K562 (cell line): ENCODE results near the gene SLIRP. TPM values are rescaled to one million over a fixed set of nuclear protein-coding genes. Genes with fewer than 3 reads are reported as not detected.

Source experiments
- ATAC-seq: fragments of 200-7000 bp; cut with Tn5 transposase; 3 replicates; pipeline ENCODE4 v1.9.1; 2020; ENCODE audit warnings: moderate library complexity
- BruUV-seq: library from RNA; stranded (reverse); fragments of 400-500 nt; replicated peaks from 2 replicates; lab custom pipeline; 2021; lab: Mats Ljungman, UMichigan
- CTCF ChIA-PET: fragments of 300-600 bp; formaldehyde crosslinking; extraction: SDS; loops from one replicate; lab custom pipeline; 2021; ENCODE audit warnings: low intra/inter-chr PET ratio; lab: Yijun Ruan, JAX
- POLR2A ChIA-PET: fragments of 300-600, 350-650 bp; sonication (Branson Sonifier 250); formaldehyde crosslinking; extraction: SDS; loops from one replicate; lab custom pipeline; 2021; ENCODE audit warnings: antibody characterized with exemption, inconsistent platforms; lab: Yijun Ruan, JAX
- DNase-seq, 4 experiments: peaks; one replicate each; pipeline versions ENCODE4 v3.0.0 to v3.0.0-alpha.2; 2011 to 2018; ENCODE audit warnings: low spot score in 3 of 4, mixed read lengths in 3 of 4; ENCODE audit errors: extremely low read depth in 1 of 4
- FAIRE-seq: peaks from 2 replicates; lab custom pipeline; 2011; peaks lifted over from hg19 to GRCh38; lab: Jason Lieb, UNC
- H2AFZ ChIP-seq: 2 replicates; pipeline ENCODE4 v1.6.0; 2011; ENCODE audit warnings: low read depth, low read length, control low read depth, inconsistent platforms
- H3K27ac ChIP-seq: fragments of 200-600 bp; 3 replicates; pipeline ENCODE4 v1.8.0; 2011; ENCODE audit warnings: low read depth, mild to moderate bottlenecking, control low read depth, inconsistent platforms, low read length, moderate library complexity, mixed read lengths; ENCODE audit errors: extremely low read depth
- H3K27me3 ChIP-seq, 2 experiments: fragments of 300-600 bp in 1 of 2; 2 replicates in 1 of 2; 3 replicates in 1 of 2; pipeline versions ENCODE4 v1.6.0 to v1.8.0; 2011; ENCODE audit warnings: inconsistent platforms in 2 of 2, low read length in 2 of 2, mild to moderate bottlenecking in 1 of 2, mixed read lengths in 1 of 2, moderate library complexity in 1 of 2; ENCODE audit not compliant: control insufficient read depth in 2 of 2, insufficient read depth in 2 of 2
- H3K36me3 ChIP-seq: fragments of 300-600 bp; 3 replicates; pipeline ENCODE4 v1.8.0; 2011; ENCODE audit warnings: mild to moderate bottlenecking, low read length, inconsistent platforms; ENCODE audit not compliant: control insufficient read depth, insufficient read depth
- H3K4me1 ChIP-seq, 2 experiments: fragments of 200-600 bp in 1 of 2; replicated peaks in 1 of 2; 2 replicates in 1 of 2; 3 replicates in 1 of 2; pipeline versions ENCODE4 v1.5.1 to v1.8.0; 2011; ENCODE audit warnings: inconsistent platforms in 2 of 2, low read length in 2 of 2, mild to moderate bottlenecking in 1 of 2, mixed read lengths in 1 of 2, moderate library complexity in 1 of 2; ENCODE audit not compliant: control insufficient read depth in 2 of 2, insufficient read depth in 2 of 2
- H3K4me2 ChIP-seq: 2 replicates; pipeline ENCODE4 v1.6.1; 2011; ENCODE audit warnings: low read length, control low read depth, inconsistent platforms, mixed read lengths; ENCODE audit not compliant: insufficient read depth
- H3K4me3 ChIP-seq: fragments of 200-600 bp; sonication (generic), shearing (Covaris generic); 2 replicates; pipeline ENCODE4 v1.5.1; 2016; ENCODE audit warnings: control low read depth, inconsistent platforms
- H3K79me2 ChIP-seq: fragments of 200-600 bp; 3 replicates; pipeline ENCODE4 v1.8.0; 2011; ENCODE audit warnings: low read length, inconsistent platforms; ENCODE audit not compliant: control insufficient read depth, insufficient read depth
- H3K9ac ChIP-seq, 2 experiments: 2 replicates each; pipeline versions ENCODE4 v1.6.0 to v1.6.1; 2011; ENCODE audit warnings: low read depth in 2 of 2, low read length in 2 of 2, control low read depth in 1 of 2, inconsistent platforms in 1 of 2, mild to moderate bottlenecking in 1 of 2, mixed read lengths in 1 of 2; ENCODE audit not compliant: insufficient read depth in 1 of 2
- H3K9me1 ChIP-seq: one replicate; pipeline ENCODE4 v1.6.0; 2011; ENCODE audit warnings: inconsistent platforms, mild to moderate bottlenecking, low read length, moderate library complexity; ENCODE audit not compliant: control insufficient read depth, insufficient read depth
- H3K9me3 ChIP-seq: replicated peaks from 2 replicates; pipeline ENCODE4 v1.5.1; 2011; ENCODE audit warnings: low read depth, low read length, inconsistent platforms; ENCODE audit not compliant: control insufficient read depth, insufficient read depth
- H4K20me1 ChIP-seq: replicated peaks from 2 replicates; pipeline ENCODE4 v1.6.1; 2011; ENCODE audit warnings: low read length, inconsistent platforms, mixed read lengths; ENCODE audit not compliant: control insufficient read depth, insufficient read depth
- ARID2 ChIP-seq: fragments of 450-650 bp; IDR thresholded peaks from 2 replicates; pipeline ENCODE4 v1.6.1; 2017; ENCODE audit warnings: antibody characterized with exemption, mild to moderate bottlenecking
- ARID3A ChIP-seq: IDR thresholded peaks from 2 replicates; pipeline ENCODE4 v1.6.1; 2012; ENCODE audit warnings: low read depth, low read length, improper control_type of control experiment, borderline replicate concordance
- BRD4 ChIP-seq: fragments of 200-600 bp; sonication (generic); IDR thresholded peaks from 2 replicates; pipeline ENCODE4 v1.6.1; 2017; ENCODE audit warnings: inconsistent platforms
- CEBPB ChIP-seq: fragments of 450-650 bp; IDR thresholded peaks from 2 replicates; pipeline ENCODE4 v1.6.1; 2016; ENCODE audit warnings: missing genetic modification characterization, missing compliant biosample characterization
- CHD1 ChIP-seq: fragments of 200-600 bp; sonication (generic); IDR thresholded peaks from one replicate; pipeline ENCODE4 v1.6.1; 2012; ENCODE audit warnings: mild to moderate bottlenecking, moderate library complexity, low read length, inconsistent platforms
- COPS2 ChIP-seq: fragments of 450-650 bp; conservative IDR thresholded peaks from 2 replicates; pipeline ENCODE4 v1.6.1; 2016; ENCODE audit warnings: mild to moderate bottlenecking, moderate library complexity
- DEAF1 ChIP-seq: fragments of 450-650 bp; formaldehyde crosslinking; IDR thresholded peaks from 2 replicates; pipeline ENCODE4 v1.4.0; 2020; ENCODE audit warnings: mild to moderate bottlenecking, moderate library complexity
- GABPA ChIP-seq: fragments of 200-800 bp; sonication (Bioruptor generic); conservative IDR thresholded peaks from 2 replicates; pipeline ENCODE4 v1.6.1; 2016; ENCODE audit warnings: low read depth, missing genetic modification characterization, missing compliant biosample characterization
- HCFC1 ChIP-seq: IDR thresholded peaks from 2 replicates; pipeline ENCODE4 v1.6.1; 2012; ENCODE audit warnings: low read depth, low read length, improper control_type of control experiment
- HLTF ChIP-seq: fragments of 450-650 bp; IDR thresholded peaks from 2 replicates; pipeline ENCODE4 v1.6.1; 2016
- MEF2A ChIP-seq: IDR thresholded peaks from 2 replicates; pipeline ENCODE4 v1.6.1; 2011; ENCODE audit warnings: low read depth, mild to moderate bottlenecking, low read length, moderate library complexity; ENCODE audit not compliant: control insufficient read depth
- NRF1 ChIP-seq, 2 experiments: fragments of 450-650 bp; IDR thresholded peaks in 1 of 2; conservative IDR thresholded peaks in 1 of 2; 2 replicates each; pipeline ENCODE4 v1.6.1; 2014; ENCODE audit warnings: mild to moderate bottlenecking in 2 of 2
- RAD21 ChIP-seq, 2 experiments: fragments of 250-450 bp in 1 of 2; fragments of 450-650 bp in 1 of 2; sonication (Bioruptor Pico) in 1 of 2; formaldehyde crosslinking in 1 of 2; IDR thresholded peaks in 1 of 2; conservative IDR thresholded peaks in 1 of 2; 2 replicates each; pipeline versions ENCODE4 v1.4.0 to v1.8.0; 2020 to 2022; ENCODE audit warnings: mild to moderate bottlenecking in 2 of 2, moderate library complexity in 1 of 2
- RBM25 ChIP-seq: fragments of 200-400 bp; formaldehyde crosslinking; IDR thresholded peaks from 2 replicates; pipeline ENCODE4 v1.6.1; 2018; ENCODE audit warnings: low read length, low read depth, moderate library complexity; ENCODE audit not compliant: severe bottlenecking
- SREBF1 ChIP-seq: fragments of 150-350 bp; IDR thresholded peaks from 2 replicates; pipeline ENCODE4 v1.6.1; 2014; ENCODE audit warnings: antibody characterized with exemption, low read depth, low read length, borderline replicate concordance
- SRSF1 ChIP-seq: fragments of 200-400 bp; formaldehyde crosslinking; IDR thresholded peaks from 2 replicates; pipeline ENCODE4 v1.6.1; 2017; ENCODE audit warnings: mild to moderate bottlenecking, low read depth, low read length, moderate library complexity
- TFE3 ChIP-seq: fragments of 450-650 bp; formaldehyde crosslinking; IDR thresholded peaks from 2 replicates; pipeline ENCODE4 v1.4.0; 2020; ENCODE audit warnings: mild to moderate bottlenecking, mixed read lengths
- WGBS: fragments of 100-300 bp; shearing (Covaris generic); methylation state at CpG from one replicate; pipeline ENCODE4 v1.1.6; 2016; ENCODE audit warnings: low coverage, mixed read lengths; ENCODE audit not compliant: insufficient coverage; ENCODE audit errors: missing lambda C conversion rate; 5-methylcytosine and 5-hydroxymethylcytosine counted together
- in situ Hi-C: fragments of 300-500 bp; cut with MboI; formaldehyde crosslinking; loops from 4 replicates; pipeline ENCODE4 v1.15.0; 2018; ENCODE audit warnings: inconsistent platforms, mixed read lengths
- intact Hi-C: fragments of 100-400 bp; cut with micrococcal nuclease; formaldehyde crosslinking; loops from 2 replicates; pipeline ENCODE4 v1.14.2; 2022
- polyA plus RNA-seq, 8 experiments: library from polyadenylated mRNA; depleted of rRNA in 4 of 8; stranded (reverse) in 5 of 8; unstranded in 3 of 8; fragments of >200 nt; fragmentation: Nextera tagmentation in 2 of 8; fragmentation: Illumina TruSeq in 1 of 8; extraction: Ambion mirVana in 2 of 8; extraction: Trizol in 1 of 8; gene quantifications; 2 replicates each; pipeline versions ENCODE4 v1.2.1 to v1.2.3, GENCODE V29; 2011 to 2014; ENCODE audit warnings: inconsistent platforms in 1 of 8, missing spikeins in 1 of 8
- total RNA-seq, 7 experiments: library from RNA; depleted of rRNA in 6 of 7; stranded (reverse); fragments of >200 nt in 6 of 7; fragmentation: Illumina TruSeq in 2 of 7; extraction: Trizol in 2 of 7; gene quantifications; 2 replicates each; pipeline versions ENCODE4 v1.2.1 to v1.2.3, GENCODE V29; 2011 to 2021; ENCODE audit warnings: low replicate concordance in 1 of 7

Gene SLIRP
- total and polyA plus RNA-seq, 9 of the 15 experiments (the other 6 are each of a cell fraction or from before 2014, with no cell fraction given): 251 to 1,905 (median 491) TPM

- no peaks in the 10 kb centered on the region for H3K9me1 ChIP-seq
- TSS peak; percentile 68 for BruUV-seq
- H3K9ac ChIP-seq: peak overlapping the region; percentile 92 to 96
- peaks cover 3 to 4% of the 10 kb centered on the region in 2 experiments; a peak in 3 of 5 replicates for H3K4me1 ChIP-seq
- peak overlapping the region; percentile 85 for H3K4me2 ChIP-seq
- peak overlapping the region; percentile 79 for H3K4me3 ChIP-seq
- intact Hi-C loops: loop anchor here (2.0 kb wide), 2 partner anchors 39 to 99 kb away; partner anchors contain the start of gene ADCK1
- H3K27ac ChIP-seq: peak overlapping the region; percentile 89
- H2AFZ ChIP-seq: peak overlapping the region; percentile 98
- ATAC-seq (peak; percentile 75), DNase-seq (peak; percentile 29 to 68 (median 42)), FAIRE-seq (no peak)
- in situ Hi-C loops: loop anchor here (5.0 kb wide), 1 partner anchor 36 kb away; no protein-coding TSS in a partner anchor
- no peaks in the 10 kb centered on the region for H3K27me3 ChIP-seq
- 0% methylated on average over 24 of the region's 24 CpGs for whole genome bisulfite sequencing
- ChIA-PET CTCF (interaction anchor here (0.5 to 0.7 kb wide), 2 partner anchors 460 to 662 kb away, joined by 3 read pairs; no protein-coding TSS in a partner anchor), POLR2A (interaction anchor here (0.6 to 2.2 kb wide), 4 partner anchors 8 to 132 kb away, joined by 3 to 9 read pairs (median 6); no protein-coding TSS in a partner anchor)
- no peaks in the 10 kb centered on the region for H3K9me3 ChIP-seq
- H4K20me1 ChIP-seq: no peaks in the 10 kb centered on the region
- peaks cover 31% of the 10 kb centered on the region; the same call in 1 of the 3 replicates for H3K36me3 ChIP-seq
- H3K79me2 ChIP-seq: peaks cover 46% of the 10 kb centered on the region
- TF ChIP-seq RBM25: no peak
- no peak for TF ChIP-seq COPS2
- no peak for TF ChIP-seq SRSF1
- TF ChIP-seq BRD4: no peak
- no peak; the same call in none of the 2 replicates for TF ChIP-seq GABPA
- TF ChIP-seq ARID2: no peak
- peak; percentile 83 for TF ChIP-seq CEBPB
- TF ChIP-seq MEF2A: no peak
- TF ChIP-seq RAD21 (CRISPR knock-in tag; conservative IDR thresholded peaks at IDR 0.05 in 1 of 2, IDR thresholded peaks at IDR 0.05 in 1 of 2): peak; percentile 28 to 35; a peak in 2 of 4 replicates
- TF ChIP-seq CHD1: no peak
- TF ChIP-seq HLTF: no peak
- no peak for TF ChIP-seq TFE3 (CRISPR knock-in tag)
- peak; percentile 90 for TF ChIP-seq HCFC1
- TF ChIP-seq NRF1 (conservative IDR thresholded peaks at IDR 0.05 in 1 of 2, IDR thresholded peaks at IDR 0.05 in 1 of 2): peak; percentile 95 to 96
- TF ChIP-seq ARID3A: no peak
- no peak for TF ChIP-seq SREBF1
- no peak for TF ChIP-seq DEAF1 (CRISPR knock-in tag)
Measured at GRCh38 chr14:77761205-77761931, 53.5 kb downstream of the SLIRP start.
